HG03039 (cell line): ENCODE data around the gene SRSF3.

ENCODE experiments used
- ATAC-seq: cut with Tn5 transposase; IDR thresholded peaks from one replicate; pipeline ENCODE4 v1.9.1; 2021; ENCODE audit warnings: mild to moderate bottlenecking, moderate library complexity; ENCODE audit not compliant: unreplicated experiment

Gene SRSF3

GRCh38 chr6:36622901-36623546 is 28.9 kb downstream of the SRSF3 start:
- ATAC-seq: no peak

GRCh38 chr6:36623547-36624459 is 29.6 kb downstream of the SRSF3 start:
- peak; percentile 57 for ATAC-seq

DNA sequence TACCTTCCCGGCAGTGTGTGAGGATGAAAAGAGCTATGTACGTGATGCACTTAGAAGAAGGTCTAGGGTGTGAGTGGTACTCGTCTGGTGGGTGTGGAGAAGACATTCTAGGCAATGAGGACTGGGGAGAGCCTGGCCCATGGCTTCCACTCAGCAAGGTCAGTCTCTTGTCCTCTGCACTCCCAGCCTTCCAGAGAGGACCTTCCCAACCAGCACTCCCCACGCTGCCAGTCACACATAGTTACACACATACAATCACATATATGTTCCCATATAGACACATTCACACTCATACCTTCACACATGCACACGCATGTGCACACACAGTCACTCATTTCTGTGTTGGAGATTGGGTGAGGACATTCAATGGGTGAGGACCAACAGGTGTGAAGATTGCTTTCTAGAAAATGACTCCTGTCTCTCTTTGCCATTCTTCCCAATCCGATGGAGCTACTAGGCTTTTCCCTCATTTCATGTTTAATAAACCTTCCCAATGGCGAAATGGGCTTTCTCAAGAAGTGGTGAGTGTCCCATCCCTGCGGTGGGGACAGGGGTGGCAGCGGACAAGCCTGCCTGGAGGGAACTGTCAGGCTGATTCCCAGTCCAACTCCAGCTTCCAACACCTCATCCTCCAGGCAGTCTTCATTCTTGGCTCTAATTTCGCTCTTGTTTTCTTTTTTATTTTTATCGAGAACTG is 30.4 kb downstream of the SRSF3 start:
- no peak for ATAC-seq

- ATAC-seq: no peak
Measured at GRCh38 chr6:36625158-36625919, 31.2 kb downstream of the SRSF3 start.

GRCh38 chr6:36626636-36627035 is 32.5 kb downstream of the SRSF3 start:
- ATAC-seq: no peak

GRCh38 chr6:36627141-36627540 is 33.0 kb downstream of the SRSF3 start:
- no peak for ATAC-seq

- no peak for ATAC-seq
Measured at GRCh38 chr6:36627801-36628246, 33.7 kb downstream of the SRSF3 start.

DNA sequence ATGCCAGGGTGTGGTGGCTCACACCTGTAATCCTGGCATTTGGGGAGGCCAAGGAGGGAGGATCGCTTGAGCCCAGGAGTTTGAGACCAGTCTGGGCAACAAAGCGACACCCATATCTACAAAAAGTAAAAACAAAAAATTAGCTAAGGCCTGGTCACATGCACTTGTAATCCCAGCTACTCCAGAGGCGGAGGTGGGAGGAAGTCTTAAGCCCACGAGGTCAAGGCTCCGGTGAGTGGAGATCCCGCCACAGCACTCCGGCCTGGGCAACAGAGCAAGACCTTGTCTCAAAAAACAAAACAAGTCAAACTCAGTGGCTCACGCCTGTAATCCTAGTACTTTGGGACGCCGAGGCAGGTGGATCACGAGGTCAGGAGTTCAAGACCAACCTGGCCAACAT is 35.6 kb downstream of the SRSF3 start:
- no peak for ATAC-seq

- no peak for ATAC-seq
Measured at GRCh38 chr6:36631326-36632011, 37.3 kb downstream of the SRSF3 start.

GRCh38 chr6:36633370-36633769 is 39.2 kb downstream of the SRSF3 start:
- no peak for ATAC-seq

DNA sequence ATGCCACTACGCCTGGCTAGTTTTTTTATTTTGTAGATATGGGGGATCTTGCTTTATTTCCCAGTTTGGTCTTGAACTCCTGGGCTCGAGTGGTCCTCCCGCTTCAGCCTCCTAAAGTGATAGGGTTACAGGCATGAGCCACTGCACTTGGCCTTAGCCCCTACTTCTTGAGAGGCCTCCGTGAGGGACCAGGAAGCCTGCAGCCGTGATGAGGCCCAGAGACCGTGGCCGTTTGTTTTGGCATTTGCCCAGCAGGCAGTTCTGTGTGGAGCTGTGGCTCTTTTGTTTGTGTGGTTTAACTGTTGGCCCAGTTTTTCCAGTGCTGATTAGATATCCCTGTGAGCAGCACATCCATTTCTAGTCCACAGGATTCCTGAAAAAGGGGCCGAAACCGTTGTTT is 39.8 kb downstream of the SRSF3 start:
- ATAC-seq: no peak

DNA sequence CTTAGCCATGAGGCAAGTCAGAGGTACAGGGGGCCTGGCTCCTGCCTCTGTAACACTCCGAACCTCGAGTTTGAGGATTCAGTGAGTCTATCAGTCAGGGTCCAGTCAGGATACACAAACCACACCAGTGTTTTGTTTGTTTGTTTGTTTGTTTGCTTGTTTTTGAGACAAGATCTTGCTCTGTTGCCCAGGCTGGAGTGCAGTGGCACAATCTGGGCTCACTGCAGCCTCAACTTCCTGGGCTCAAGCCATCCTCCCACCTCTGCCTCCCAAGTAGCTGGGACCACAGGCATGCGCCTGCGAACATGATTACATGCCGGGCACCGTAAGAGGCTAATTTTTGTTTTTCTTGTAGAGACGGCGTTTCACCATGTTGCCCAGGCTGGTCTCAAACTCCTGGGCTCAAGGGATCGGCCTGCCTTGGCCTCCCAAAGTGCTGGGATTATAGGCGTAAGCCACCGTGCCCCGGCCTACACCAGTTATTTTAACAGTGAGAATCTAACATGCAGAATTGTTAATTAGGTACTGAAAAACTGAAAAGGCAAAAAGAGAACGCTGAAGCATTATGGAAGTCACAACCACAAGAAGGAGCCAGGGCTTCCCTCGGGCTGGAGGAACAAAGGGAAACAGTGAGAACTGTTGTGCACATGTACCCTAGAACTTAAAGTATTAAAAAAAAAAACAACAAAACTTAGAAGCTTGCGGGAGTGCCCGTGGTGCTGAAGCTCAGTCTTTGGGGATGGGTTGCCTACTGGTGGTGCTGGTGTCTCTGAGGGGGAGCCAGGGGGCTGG is 40.4 kb downstream of the SRSF3 start:
- ATAC-seq: no peak

- ATAC-seq: no peak
Measured at GRCh38 chr6:36636283-36636682, 42.1 kb downstream of the SRSF3 start.

DNA sequence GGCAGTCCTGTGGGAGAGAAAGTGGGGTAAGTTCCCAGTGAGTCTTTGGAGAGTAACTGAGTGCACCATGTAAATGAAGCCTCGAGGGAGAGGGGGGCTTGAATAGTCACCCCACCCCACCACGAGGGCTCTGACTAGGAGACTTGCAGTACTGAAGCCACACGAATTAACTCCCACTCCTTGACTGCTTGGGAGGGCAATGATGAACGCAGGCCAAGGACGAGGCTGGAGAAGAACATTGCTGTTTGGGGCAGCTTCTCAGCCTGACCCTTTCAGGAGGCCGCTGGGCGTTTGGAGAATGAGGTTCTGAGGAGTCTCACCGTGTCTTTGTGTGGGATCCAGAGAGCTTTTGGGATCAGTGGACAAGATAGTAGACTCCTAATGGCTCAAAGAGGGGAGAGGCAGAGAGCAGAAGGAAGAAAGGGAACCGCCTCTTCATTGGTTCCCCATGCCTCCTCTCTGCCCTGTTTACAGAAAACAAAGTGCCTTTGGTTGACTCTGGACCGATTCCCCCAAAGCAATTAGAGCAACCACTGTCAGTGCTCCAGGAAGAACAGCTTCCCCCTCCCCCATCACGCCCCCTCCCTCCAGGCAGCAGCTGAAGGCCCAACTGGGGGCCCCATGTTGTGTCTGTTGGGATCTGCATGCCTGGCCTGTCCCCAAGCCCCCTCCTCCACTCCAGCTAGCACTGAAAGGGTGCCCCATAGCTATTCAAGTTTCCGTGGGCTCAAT is 42.7 kb downstream of the SRSF3 start:
- ATAC-seq: no peak

DNA sequence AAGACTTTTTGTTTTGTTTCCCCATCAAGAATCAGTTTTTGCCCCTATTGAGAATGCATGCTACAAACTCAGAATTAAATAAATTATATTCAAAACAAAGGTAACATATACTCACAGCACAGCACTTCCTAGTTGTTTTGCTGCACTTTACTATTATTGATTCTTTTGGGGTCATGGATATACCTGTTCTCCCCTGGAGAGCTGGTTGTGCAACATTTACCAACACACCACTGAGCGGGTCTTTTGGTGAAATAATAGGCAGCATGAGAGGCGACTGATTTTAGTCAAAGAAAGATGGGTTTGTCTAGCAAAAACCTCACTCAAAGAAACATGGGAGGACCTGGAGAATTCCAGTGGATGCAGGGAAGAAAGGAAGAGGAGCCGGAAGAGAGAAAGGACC is 44.4 kb downstream of the SRSF3 start:
- no peak for ATAC-seq

DNA sequence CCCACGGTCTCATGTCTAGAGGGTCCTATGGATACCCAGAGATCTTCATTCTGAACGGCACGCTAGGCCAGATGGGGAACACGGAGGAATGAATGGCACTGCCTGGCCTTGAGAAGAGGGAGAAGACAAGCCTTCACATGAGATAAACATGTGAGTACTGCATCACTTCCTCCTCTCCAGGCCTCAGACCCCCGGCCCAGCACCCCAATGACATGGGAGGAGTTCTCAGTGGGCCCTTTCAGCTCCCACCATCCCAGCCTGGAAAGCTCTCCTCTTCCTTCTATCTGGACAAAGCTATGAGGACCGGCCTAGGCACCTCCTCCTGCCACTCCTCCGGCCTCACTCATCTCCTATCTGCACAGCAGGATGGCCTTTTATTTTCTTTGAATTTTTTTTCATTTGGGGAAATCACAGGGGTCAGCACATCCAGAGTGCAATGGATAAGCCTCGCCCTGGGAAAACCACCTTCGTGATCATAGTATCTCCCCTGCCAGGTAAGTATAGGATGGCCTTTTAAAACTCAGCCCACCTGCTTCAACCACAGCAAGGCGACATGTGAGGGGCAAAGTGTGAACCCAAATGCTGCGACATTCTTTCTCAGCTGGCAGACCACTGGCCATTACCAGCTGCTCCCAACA is 45.1 kb downstream of the SRSF3 start:
- no peak for ATAC-seq

GRCh38 chr6:36641543-36641942 is 47.4 kb downstream of the SRSF3 start:
- no peak for ATAC-seq
